ENCODE results near the gene MAGI1.

MAGI1 gene

GRCh38 chr3:65677486-65678010 is 361.2 kb downstream of the MAGI1 start:
- TF ChIP-seq ZNF565 (CRISPR knock-in tag; conservative IDR thresholded peaks at IDR 0.05; ENCODE audit: low read depth) (no peak), PPARA (CRISPR knock-in tag; IDR thresholded peaks at IDR 0.05; ENCODE audit: borderline replicate concordance) (no peak)
- no peak for ATAC-seq

GRCh38 chr3:65676580-65676979 is 362.1 kb downstream of the MAGI1 start:
- no peak for ATAC-seq
- TF ChIP-seq ZFP3 (CRISPR knock-in tag; IDR thresholded peaks at IDR 0.05) (no peak), ZNF8 (CRISPR knock-in tag; IDR thresholded peaks at IDR 0.05) (no peak), ZNF565 (CRISPR knock-in tag; conservative IDR thresholded peaks at IDR 0.05; ENCODE audit: low read depth) (no peak), OSR1 (CRISPR knock-in tag; IDR thresholded peaks at IDR 0.05) (no peak), TOX (CRISPR knock-in tag; IDR thresholded peaks at IDR 0.05; ENCODE audit: borderline replicate concordance) (no peak), SNAI2 (CRISPR knock-in tag; IDR thresholded peaks at IDR 0.05) (no peak)

GRCh38 chr3:65675011-65675410 is 363.7 kb downstream of the MAGI1 start:
- no peak for ATAC-seq
- no peak for TF ChIP-seq RARB (CRISPR knock-in tag; IDR thresholded peaks at IDR 0.05)
- no peak for TF ChIP-seq ZNF8 (CRISPR knock-in tag; IDR thresholded peaks at IDR 0.05)
- TF ChIP-seq POU6F1 (CRISPR knock-in tag; IDR thresholded peaks at IDR 0.05; ENCODE audit: borderline replicate concordance, low read depth) = no peak
- TF ChIP-seq OSR1 (CRISPR knock-in tag; IDR thresholded peaks at IDR 0.05) = no peak
- TF ChIP-seq ARNTL (CRISPR knock-in tag; IDR thresholded peaks at IDR 0.05; ENCODE audit: borderline replicate concordance, low read depth) = no peak
- TF ChIP-seq ESRRG (CRISPR knock-in tag; IDR thresholded peaks at IDR 0.05) = no peak
- no peak for TF ChIP-seq CSRNP3 (CRISPR knock-in tag; IDR thresholded peaks at IDR 0.05)

GRCh38 chr3:65674226-65674625 is 364.5 kb downstream of the MAGI1 start:
- ATAC-seq = no peak
- TF ChIP-seq ZFP30 (CRISPR knock-in tag; IDR thresholded peaks at IDR 0.05) = no peak
- TF ChIP-seq CREB5 (CRISPR knock-in tag; IDR thresholded peaks at IDR 0.05; ENCODE audit: low read depth) = no peak
- no peak for TF ChIP-seq RARB (CRISPR knock-in tag; IDR thresholded peaks at IDR 0.05)
- no peak for TF ChIP-seq ZC3H10 (CRISPR knock-in tag; IDR thresholded peaks at IDR 0.05)
- TF ChIP-seq BACH2 (CRISPR knock-in tag; IDR thresholded peaks at IDR 0.05; ENCODE audit: borderline replicate concordance) = no peak
- no peak for TF ChIP-seq ESRRG (CRISPR knock-in tag; IDR thresholded peaks at IDR 0.05)
- no peak for TF ChIP-seq TOX (CRISPR knock-in tag; IDR thresholded peaks at IDR 0.05; ENCODE audit: borderline replicate concordance)
- no peak for TF ChIP-seq PATZ1 (CRISPR knock-in tag; IDR thresholded peaks at IDR 0.05; ENCODE audit: borderline replicate concordance)
- no peak for TF ChIP-seq ZNF8 (CRISPR knock-in tag; IDR thresholded peaks at IDR 0.05)
- TF ChIP-seq PPARA (CRISPR knock-in tag; IDR thresholded peaks at IDR 0.05; ENCODE audit: borderline replicate concordance) = no peak
- TF ChIP-seq ZNF565 (CRISPR knock-in tag; conservative IDR thresholded peaks at IDR 0.05; ENCODE audit: low read depth) = no peak
- no peak for TF ChIP-seq TSHZ2 (CRISPR knock-in tag; IDR thresholded peaks at IDR 0.05)
- TF ChIP-seq TCF4 (CRISPR knock-in tag; IDR thresholded peaks at IDR 0.05; ENCODE audit: borderline replicate concordance) = no peak
- no peak for TF ChIP-seq OSR1 (CRISPR knock-in tag; IDR thresholded peaks at IDR 0.05)
- TF ChIP-seq POU6F1 (CRISPR knock-in tag; IDR thresholded peaks at IDR 0.05; ENCODE audit: borderline replicate concordance, low read depth) = no peak
- no peak for TF ChIP-seq GLIS3 (CRISPR knock-in tag; IDR thresholded peaks at IDR 0.05)
- TF ChIP-seq CSRNP3 (CRISPR knock-in tag; IDR thresholded peaks at IDR 0.05) = no peak
